ENCODE measurements around the gene TMEM91. TPM values are rescaled to one million over a fixed set of nuclear protein-coding genes. Genes with fewer than 3 reads are reported as not detected.

The TMEM91 gene
- total and polyA plus RNA-seq, 2 of the 13 experiments (the other 11 are each of a cell fraction or from before 2014, with no cell fraction given), result 6.3 to 10.3 TPM

DNA sequence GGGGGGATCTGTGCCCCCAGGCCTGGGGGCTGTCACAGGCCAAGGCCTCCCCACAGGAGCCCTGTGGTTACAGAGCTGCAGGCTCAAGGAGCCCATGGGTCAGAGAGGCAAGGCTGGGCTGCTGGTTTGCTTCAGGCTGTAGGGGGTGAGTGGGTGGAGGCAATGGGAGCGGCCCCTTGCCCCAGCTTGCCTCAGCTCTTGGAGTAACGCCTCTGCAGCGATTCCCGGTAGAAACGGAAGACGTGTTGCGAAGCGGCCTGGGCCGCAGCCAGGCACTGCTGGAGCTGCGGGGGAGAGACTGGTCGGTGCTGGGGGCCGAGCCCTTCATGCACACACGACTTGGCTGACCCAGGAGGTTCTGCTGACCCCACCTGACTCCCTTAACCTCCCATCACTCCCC is 10.1 kb downstream of the TMEM91 start:
- ChIA-PET POLR2A (no interaction called here), CTCF (ENCODE audit: low intra/inter-chr PET ratio, low total read pairs) (no interaction called here)
- peaks cover 16 to 29% of the 10 kb centered on the region in 2 experiments; a peak in 4 of 5 replicates for H3K36me3 ChIP-seq (replicated peaks in 1 of 2; ENCODE audit: control insufficient read depth in 1 of 2, insufficient read depth in 2 of 2, low read length in 2 of 2)
- ATAC-seq (no peak), DNase-seq (ENCODE audit: low spot score) (no peak), FAIRE-seq (no peak)
- H3K79me2 ChIP-seq (ENCODE audit: insufficient read depth, low read length), result no peaks in the 10 kb centered on the region
- BruUV-seq (replicated peaks), result no TSS peak
- no peaks in the 10 kb centered on the region for H4K20me1 ChIP-seq (ENCODE audit: insufficient read depth, low read length)
- H3K27ac ChIP-seq (ENCODE audit: extremely low read length, insufficient read depth, low read length), result no peak overlapping the region
- no peak overlapping the region for H3K4me2 ChIP-seq (ENCODE audit: low read depth, low read length)
- H3K4me1 ChIP-seq (ENCODE audit: insufficient read depth, low read length), result peaks cover 9% of the 10 kb centered on the region; the same call in 1 of the 2 replicates
- in situ Hi-C loops (cut with HindIII; ENCODE audit: extremely low pct_ligation_motif_present, low pct_unique_long_range_greater_than_20kb) (no loop called here), intact Hi-C loops (cut with micrococcal nuclease; ENCODE audit: unreplicated experiment) (no loop called here)
- no peaks in the 10 kb centered on the region for H3K27me3 ChIP-seq (ENCODE audit: control insufficient read depth in 1 of 2, insufficient read depth in 2 of 2, low read length in 2 of 2)
- peak; percentile 19 for TF ChIP-seq AGO2 (optimal IDR thresholded peaks at IDR 0.05; ENCODE audit: low read depth, low read length)
- no peak for TF ChIP-seq BRF2 (CRISPR knock-in tag; IDR thresholded peaks at IDR 0.05)
- H2AFZ ChIP-seq (ENCODE audit: low read length), result no peak overlapping the region
- no peak overlapping the region for H3K4me3 ChIP-seq (replicated peaks in 1 of 3; ENCODE audit: insufficient read depth in 1 of 3, low read depth in 2 of 3, low read length in 3 of 3)
- no peaks in the 10 kb centered on the region for H3K9me3 ChIP-seq (ENCODE audit: low read length)
- WGBS (ENCODE audit: low lambda C conversion rate), result 91% methylated on average over 9 of the region's 13 CpGs
- no peak overlapping the region for H3K9ac ChIP-seq (ENCODE audit: insufficient read depth, low read depth, low read length)

- H3K27me3 ChIP-seq (ENCODE audit: control insufficient read depth in 1 of 2, insufficient read depth in 2 of 2, low read length in 2 of 2), result no peaks in the 10 kb centered on the region
- peaks cover 20 to 29% of the 10 kb centered on the region in 2 experiments; a peak in 4 of 5 replicates for H3K36me3 ChIP-seq (replicated peaks in 1 of 2; ENCODE audit: control insufficient read depth in 1 of 2, insufficient read depth in 2 of 2, low read length in 2 of 2)
- H3K4me2 ChIP-seq (ENCODE audit: low read depth, low read length), result no peak overlapping the region
- peaks cover 30% of the 10 kb centered on the region for H3K4me1 ChIP-seq (ENCODE audit: insufficient read depth, low read length)
- DNase-seq (ENCODE audit: low spot score) (no peak), ATAC-seq (no peak), FAIRE-seq (no peak)
- in situ Hi-C loops (cut with HindIII; ENCODE audit: extremely low pct_ligation_motif_present, low pct_unique_long_range_greater_than_20kb), result no loop called here
- POLR2A ChIA-PET, result no interaction called here
- TF ChIP-seq ZNF101 (CRISPR knock-in tag; IDR thresholded peaks at IDR 0.05; ENCODE audit: borderline replicate concordance, low read depth), result no peak
- no peak for TF ChIP-seq AKAP8 (CRISPR knock-in tag; IDR thresholded peaks at IDR 0.05)
- TF ChIP-seq ZNF441 (CRISPR knock-in tag; IDR thresholded peaks at IDR 0.05; ENCODE audit: borderline replicate concordance), result no peak
- no peak for TF ChIP-seq TRIM24 (CRISPR knock-in tag; IDR thresholded peaks at IDR 0.05)
- TF ChIP-seq RELA (CRISPR knock-in tag; IDR thresholded peaks at IDR 0.05), result no peak
- TF ChIP-seq LCORL (IDR thresholded peaks at IDR 0.05), result no peak
- TF ChIP-seq LCORL (CRISPR knock-in tag; IDR thresholded peaks at IDR 0.05), result no peak
- no peak for TF ChIP-seq KMT2A (CRISPR knock-in tag; IDR thresholded peaks at IDR 0.05)
- no peak for TF ChIP-seq IKZF4 (CRISPR knock-in tag; IDR thresholded peaks at IDR 0.05; ENCODE audit: borderline replicate concordance, low read depth, not compliant biosample characterization)
- CTCF ChIA-PET (ENCODE audit: low intra/inter-chr PET ratio, low total read pairs), result no interaction called here
- no peak overlapping the region for H3K4me3 ChIP-seq (replicated peaks in 1 of 3; ENCODE audit: insufficient read depth in 1 of 3, low read depth in 2 of 3, low read length in 3 of 3)
- no peak overlapping the region for H2AFZ ChIP-seq (ENCODE audit: low read length)
- H3K27ac ChIP-seq (ENCODE audit: extremely low read length, insufficient read depth, low read length), result no peak overlapping the region
- no peaks in the 10 kb centered on the region for H3K9me3 ChIP-seq (ENCODE audit: low read length)
- H3K9ac ChIP-seq (ENCODE audit: insufficient read depth, low read depth, low read length), result no peak overlapping the region
- H4K20me1 ChIP-seq (ENCODE audit: insufficient read depth, low read length), result no peaks in the 10 kb centered on the region
- 86% methylated on average over 11 of the region's 11 CpGs for WGBS (ENCODE audit: low lambda C conversion rate)
- intact Hi-C loops (cut with micrococcal nuclease; ENCODE audit: unreplicated experiment), result no loop called here
- H3K79me2 ChIP-seq (ENCODE audit: insufficient read depth, low read length), result peaks cover 13% of the 10 kb centered on the region
- BruUV-seq (replicated peaks), result no TSS peak
Observed at GRCh38 chr19:41391618-41392017, 15.3 kb downstream of the TMEM91 start.

All from HepG2 (cell line).